ENCODE data around the gene CTBP1. TPM values are rescaled to one million over a fixed set of nuclear protein-coding genes. Genes with fewer than 3 reads are reported as not detected.
A peak's percentile ranks its signal among the peaks of the same experiment; 100 is the strongest.

CTBP1 gene
- total RNA-seq, 1 donor from 2014 or later: 169 TPM

GRCh38 chr4:1232661-1233621 lies 16.0 kb downstream of the CTBP1 start:
- DNase-seq (no peak), ATAC-seq (peak; percentile 34)
- Histone ChIP-seq H3K27ac (peak overlapping the region; percentile 63), H3K27me3 (no peaks in the 10 kb centered on the region), H3K36me3 (peaks cover 84% of the 10 kb centered on the region), H3K9me3 (no peaks in the 10 kb centered on the region), H3K4me3 (no peak overlapping the region), H3K4me1 (peaks cover 21% of the 10 kb centered on the region)
- TF ChIP-seq CTCF (IDR thresholded peaks at IDR 0.05): no peak
- intact Hi-C loops (cut with DNase I): no loop called here

DNA sequence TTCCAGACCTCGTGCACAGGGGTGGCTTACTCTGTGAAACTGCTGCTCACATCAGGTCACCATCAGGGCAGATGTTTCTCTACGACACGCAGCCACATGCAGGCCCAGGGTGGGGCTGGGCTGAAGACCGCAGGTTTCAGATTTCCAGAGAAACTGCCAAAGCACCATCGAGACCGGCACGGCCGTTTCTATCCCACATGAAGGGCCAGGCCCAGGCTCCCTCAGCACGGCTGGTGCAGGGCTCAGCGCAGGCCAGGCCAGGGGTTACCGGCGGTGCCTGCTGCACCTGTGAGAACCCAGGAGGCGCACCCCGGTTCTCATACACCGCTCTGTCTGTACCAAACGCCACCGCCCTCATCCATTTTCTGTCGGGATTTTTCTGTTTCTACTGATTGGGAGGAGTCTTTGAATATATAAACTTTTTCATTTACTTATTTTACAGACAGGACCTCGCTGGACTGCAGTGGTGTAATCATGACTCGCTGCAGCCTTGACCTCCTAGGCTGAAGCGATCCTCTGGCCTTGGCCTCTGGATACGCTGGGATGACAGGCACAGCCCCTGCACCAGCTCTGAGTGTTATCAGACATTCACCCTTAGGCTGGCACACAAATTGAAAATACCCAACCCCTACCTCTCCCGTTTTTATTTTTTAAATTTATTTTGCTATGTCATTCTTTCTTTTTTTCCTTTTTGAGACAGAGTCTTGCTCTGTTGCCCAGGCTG lies 17.1 kb downstream of the CTBP1 start:
- peaks cover 91% of the 10 kb centered on the region for H3K36me3 ChIP-seq
- TF ChIP-seq CTCF (IDR thresholded peaks at IDR 0.05): no peak
- no peaks in the 10 kb centered on the region for H3K9me3 ChIP-seq
- ATAC-seq: no peak
- intact Hi-C loops (cut with DNase I): no loop called here
- peaks cover 21% of the 10 kb centered on the region for H3K4me1 ChIP-seq
- DNase-seq: no peak
- H3K27me3 ChIP-seq: no peaks in the 10 kb centered on the region
- no peak overlapping the region for H3K4me3 ChIP-seq
- no peak overlapping the region for H3K27ac ChIP-seq

DNA sequence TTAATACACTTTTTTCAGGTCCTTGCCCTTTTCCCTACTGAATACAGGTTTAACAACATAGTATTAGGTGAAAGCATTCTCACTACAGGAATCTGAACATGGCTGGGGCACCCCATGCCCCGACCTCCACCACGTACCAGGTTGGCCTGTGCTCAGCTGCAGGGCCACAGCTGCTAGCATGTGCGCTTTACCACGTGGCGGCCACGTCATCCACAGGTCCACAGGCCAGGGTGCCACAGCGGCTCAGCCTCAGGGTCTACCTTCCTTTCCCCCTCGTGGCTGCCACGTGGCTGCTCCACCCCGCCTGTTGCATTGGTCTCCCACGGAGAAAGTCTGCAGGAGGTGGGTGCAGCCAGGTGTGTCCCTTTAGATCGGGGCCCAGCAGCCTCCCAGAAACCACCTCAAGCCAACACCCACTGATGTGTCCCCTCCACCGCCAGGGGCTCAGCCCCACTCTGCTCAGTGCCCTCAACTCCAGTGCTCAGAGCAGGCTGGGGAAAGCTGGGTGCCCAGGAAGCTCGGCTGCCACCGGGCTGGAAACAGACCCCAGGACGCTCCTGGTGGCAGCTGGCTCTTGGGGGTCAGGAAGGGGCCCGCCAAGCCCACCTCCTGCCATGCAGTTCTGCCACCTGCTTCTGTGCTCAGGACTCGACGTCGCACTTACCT lies 17.8 kb downstream of the CTBP1 start:
- intact Hi-C loops (cut with DNase I): no loop called here
- H3K4me1 ChIP-seq: peaks cover 21% of the 10 kb centered on the region
- no peak for DNase-seq
- H3K27ac ChIP-seq: no peak overlapping the region
- H3K4me3 ChIP-seq: no peak overlapping the region
- no peaks in the 10 kb centered on the region for H3K9me3 ChIP-seq
- peaks cover 96% of the 10 kb centered on the region for H3K36me3 ChIP-seq
- no peaks in the 10 kb centered on the region for H3K27me3 ChIP-seq
- no peak for ATAC-seq
- no peak for TF ChIP-seq CTCF (IDR thresholded peaks at IDR 0.05)

- ATAC-seq (no peak), DNase-seq (no peak)
- no peak overlapping the region for H3K27ac ChIP-seq
- peaks cover 21% of the 10 kb centered on the region for H3K4me1 ChIP-seq
- H3K27me3 ChIP-seq: no peaks in the 10 kb centered on the region
- peaks cover 96% of the 10 kb centered on the region for H3K36me3 ChIP-seq
- intact Hi-C loops (cut with DNase I): no loop called here
- H3K4me3 ChIP-seq: no peak overlapping the region
- H3K9me3 ChIP-seq: no peaks in the 10 kb centered on the region
- TF ChIP-seq CTCF (IDR thresholded peaks at IDR 0.05): no peak
Observed at GRCh38 chr4:1230316-1230715, 18.6 kb downstream of the CTBP1 start.

GRCh38 chr4:1229117-1229849 lies 19.6 kb downstream of the CTBP1 start:
- DNase-seq: no peak
- Histone ChIP-seq H3K4me1 (peaks cover 13% of the 10 kb centered on the region), H3K27me3 (no peaks in the 10 kb centered on the region), H3K9me3 (no peaks in the 10 kb centered on the region), H3K27ac (no peak overlapping the region), H3K4me3 (no peak overlapping the region), H3K36me3 (peaks cover 96% of the 10 kb centered on the region)
- intact Hi-C loops (cut with DNase I): no loop called here
- ATAC-seq: no peak
- no peak for TF ChIP-seq CTCF (IDR thresholded peaks at IDR 0.05)

Measured in upper lobe of right lung (tissue), 1 donor.